Activated naive CD8-positive, alpha-beta T cell treated with anti-CD3 and anti-CD28 coated beads, Interleukin-2, amount 50 U/mL, for 24 hours (primary cell): ENCODE data around the gene NLGN1.

Source experiments
- ATAC-seq: fragments of 150-1000 bp; cut with Tn5 transposase; one replicate; pipeline ENCODE4 v1.10.0; 2021
- DNase-seq: peaks from one replicate; pipeline ENCODE4 v3.0.0; 2021
- H3K27ac Mint-ChIP-seq: one replicate; pipeline ENCODE4 v1.8.0; 2021; ENCODE audit warnings: mild to moderate bottlenecking, mixed read lengths
- H3K27me3 Mint-ChIP-seq: one replicate; pipeline ENCODE4 v1.8.0; 2021; ENCODE audit warnings: mixed read lengths
- H3K36me3 Mint-ChIP-seq: one replicate; pipeline ENCODE4 v1.8.0; 2021; ENCODE audit warnings: low read depth, mixed read lengths
- H3K4me1 Mint-ChIP-seq: one replicate; pipeline ENCODE4 v1.8.0; 2021; ENCODE audit warnings: mixed read lengths
- H3K4me3 Mint-ChIP-seq: one replicate; pipeline ENCODE4 v1.8.0; 2021; ENCODE audit warnings: mild to moderate bottlenecking, moderate library complexity, mixed read lengths
- H3K9me3 Mint-ChIP-seq: one replicate; pipeline ENCODE4 v1.8.0; 2021; ENCODE audit warnings: mixed read lengths

The NLGN1 gene

GRCh38 chr3:174101244-174101643 lies 703.7 kb downstream of the NLGN1 start:
- no peak for DNase-seq
- no peaks in the 10 kb centered on the region for H3K27me3 Mint-ChIP-seq
- no peaks in the 10 kb centered on the region for H3K9me3 Mint-ChIP-seq
- H3K36me3 Mint-ChIP-seq: no peaks in the 10 kb centered on the region
- no peak overlapping the region for H3K27ac Mint-ChIP-seq
- no peak overlapping the region for H3K4me3 Mint-ChIP-seq
- H3K4me1 Mint-ChIP-seq: no peaks in the 10 kb centered on the region
- ATAC-seq: no peak

GRCh38 chr3:174102274-174102673 lies 704.7 kb downstream of the NLGN1 start:
- Mint-ChIP-seq H3K36me3 (no peaks in the 10 kb centered on the region), H3K27me3 (no peaks in the 10 kb centered on the region), H3K9me3 (no peaks in the 10 kb centered on the region), H3K27ac (no peak overlapping the region), H3K4me1 (no peaks in the 10 kb centered on the region), H3K4me3 (no peak overlapping the region)
- DNase-seq: no peak
- no peak for ATAC-seq

- no peaks in the 10 kb centered on the region for H3K9me3 Mint-ChIP-seq
- H3K27ac Mint-ChIP-seq: no peak overlapping the region
- no peaks in the 10 kb centered on the region for H3K36me3 Mint-ChIP-seq
- no peak overlapping the region for H3K4me3 Mint-ChIP-seq
- no peaks in the 10 kb centered on the region for H3K4me1 Mint-ChIP-seq
- no peaks in the 10 kb centered on the region for H3K27me3 Mint-ChIP-seq
- no peak for DNase-seq
- ATAC-seq: no peak
These were observed 705.3 kb downstream of the NLGN1 start for GRCh38 chr3:174102866-174103265.

GRCh38 chr3:174110761-174111160 lies 713.2 kb downstream of the NLGN1 start:
- H3K27ac Mint-ChIP-seq: no peak overlapping the region
- ATAC-seq (no peak), DNase-seq (no peak)
- peaks cover 6% of the 10 kb centered on the region for H3K9me3 Mint-ChIP-seq
- no peak overlapping the region for H3K4me3 Mint-ChIP-seq
- no peaks in the 10 kb centered on the region for H3K27me3 Mint-ChIP-seq
- H3K4me1 Mint-ChIP-seq: no peaks in the 10 kb centered on the region
- no peaks in the 10 kb centered on the region for H3K36me3 Mint-ChIP-seq

GRCh38 chr3:174111776-174112175 lies 714.2 kb downstream of the NLGN1 start:
- DNase-seq (no peak), ATAC-seq (no peak)
- H3K4me1 Mint-ChIP-seq: no peaks in the 10 kb centered on the region
- no peaks in the 10 kb centered on the region for H3K36me3 Mint-ChIP-seq
- no peak overlapping the region for H3K27ac Mint-ChIP-seq
- H3K4me3 Mint-ChIP-seq: no peak overlapping the region
- no peaks in the 10 kb centered on the region for H3K27me3 Mint-ChIP-seq
- H3K9me3 Mint-ChIP-seq: peaks cover 6% of the 10 kb centered on the region

- no peak overlapping the region for H3K27ac Mint-ChIP-seq
- H3K27me3 Mint-ChIP-seq: no peaks in the 10 kb centered on the region
- H3K4me1 Mint-ChIP-seq: no peaks in the 10 kb centered on the region
- no peak overlapping the region for H3K4me3 Mint-ChIP-seq
- peaks cover 6% of the 10 kb centered on the region for H3K9me3 Mint-ChIP-seq
- no peaks in the 10 kb centered on the region for H3K36me3 Mint-ChIP-seq
- DNase-seq: no peak
- ATAC-seq: no peak
These were observed 718.9 kb downstream of the NLGN1 start for GRCh38 chr3:174116421-174116820.

GRCh38 chr3:174120997-174121396 lies 723.5 kb downstream of the NLGN1 start:
- no peak for ATAC-seq
- no peaks in the 10 kb centered on the region for H3K36me3 Mint-ChIP-seq
- no peaks in the 10 kb centered on the region for H3K9me3 Mint-ChIP-seq

GRCh38 chr3:174122411-174122810 lies 724.9 kb downstream of the NLGN1 start:
- ATAC-seq: no peak
- no peak overlapping the region for H3K27ac Mint-ChIP-seq
- no peaks in the 10 kb centered on the region for H3K27me3 Mint-ChIP-seq
- H3K9me3 Mint-ChIP-seq: no peaks in the 10 kb centered on the region
- no peaks in the 10 kb centered on the region for H3K4me1 Mint-ChIP-seq
- no peaks in the 10 kb centered on the region for H3K36me3 Mint-ChIP-seq
- no peak overlapping the region for H3K4me3 Mint-ChIP-seq
- DNase-seq: no peak

More at GRCh38 chr3:174120997-174121396, 723.5 kb downstream of the NLGN1 start:
- no peak for DNase-seq
- Mint-ChIP-seq H3K27me3 (no peaks in the 10 kb centered on the region), H3K4me3 (no peak overlapping the region), H3K27ac (no peak overlapping the region), H3K4me1 (no peaks in the 10 kb centered on the region)

- DNase-seq (no peak), ATAC-seq (no peak)
- no peaks in the 10 kb centered on the region for H3K9me3 Mint-ChIP-seq
- H3K4me3 Mint-ChIP-seq: no peak overlapping the region
- H3K27me3 Mint-ChIP-seq: no peaks in the 10 kb centered on the region
- no peak overlapping the region for H3K27ac Mint-ChIP-seq
- no peaks in the 10 kb centered on the region for H3K4me1 Mint-ChIP-seq
- no peaks in the 10 kb centered on the region for H3K36me3 Mint-ChIP-seq
These were observed 727.8 kb downstream of the NLGN1 start for GRCh38 chr3:174125267-174125824.

- Mint-ChIP-seq H3K27ac (no peak overlapping the region), H3K27me3 (no peaks in the 10 kb centered on the region), H3K4me1 (no peaks in the 10 kb centered on the region), H3K36me3 (no peaks in the 10 kb centered on the region), H3K9me3 (no peaks in the 10 kb centered on the region), H3K4me3 (no peak overlapping the region)
- no peak for ATAC-seq
- no peak for DNase-seq
These were observed 729.6 kb downstream of the NLGN1 start for GRCh38 chr3:174126990-174127758.

- H3K27ac Mint-ChIP-seq: no peak overlapping the region
- DNase-seq (no peak), ATAC-seq (no peak)
- H3K36me3 Mint-ChIP-seq: no peaks in the 10 kb centered on the region
- H3K9me3 Mint-ChIP-seq: no peaks in the 10 kb centered on the region
- no peaks in the 10 kb centered on the region for H3K4me1 Mint-ChIP-seq
- H3K27me3 Mint-ChIP-seq: no peaks in the 10 kb centered on the region
- no peak overlapping the region for H3K4me3 Mint-ChIP-seq
These were observed 734.5 kb downstream of the NLGN1 start for GRCh38 chr3:174132006-174132405.

- Mint-ChIP-seq H3K27me3 (no peaks in the 10 kb centered on the region), H3K4me1 (no peaks in the 10 kb centered on the region), H3K9me3 (no peaks in the 10 kb centered on the region), H3K4me3 (no peak overlapping the region), H3K27ac (no peak overlapping the region), H3K36me3 (no peaks in the 10 kb centered on the region)
- DNase-seq: no peak
- no peak for ATAC-seq
These were observed 735.0 kb downstream of the NLGN1 start for GRCh38 chr3:174132421-174133042.

- no peaks in the 10 kb centered on the region for H3K36me3 Mint-ChIP-seq
- no peaks in the 10 kb centered on the region for H3K4me1 Mint-ChIP-seq
- no peak for DNase-seq
- ATAC-seq: no peak
- H3K27me3 Mint-ChIP-seq: no peaks in the 10 kb centered on the region
- H3K4me3 Mint-ChIP-seq: no peak overlapping the region
- H3K27ac Mint-ChIP-seq: no peak overlapping the region
- peaks cover 13% of the 10 kb centered on the region for H3K9me3 Mint-ChIP-seq
These were observed 748.5 kb downstream of the NLGN1 start for GRCh38 chr3:174146008-174146407.

GRCh38 chr3:174147798-174148197 lies 750.3 kb downstream of the NLGN1 start:
- Mint-ChIP-seq H3K4me1 (no peaks in the 10 kb centered on the region), H3K27ac (no peak overlapping the region), H3K9me3 (peaks cover 4% of the 10 kb centered on the region), H3K36me3 (no peaks in the 10 kb centered on the region), H3K27me3 (no peaks in the 10 kb centered on the region), H3K4me3 (no peak overlapping the region)
- DNase-seq (no peak), ATAC-seq (no peak)

GRCh38 chr3:174153871-174154270 lies 756.3 kb downstream of the NLGN1 start:
- no peaks in the 10 kb centered on the region for H3K36me3 Mint-ChIP-seq
- H3K9me3 Mint-ChIP-seq: no peaks in the 10 kb centered on the region
- no peaks in the 10 kb centered on the region for H3K4me1 Mint-ChIP-seq
- H3K27me3 Mint-ChIP-seq: no peaks in the 10 kb centered on the region
- ATAC-seq (no peak), DNase-seq (no peak)
- H3K4me3 Mint-ChIP-seq: no peak overlapping the region
- H3K27ac Mint-ChIP-seq: no peak overlapping the region
